ENCODE measurements around the gene DYSF.

- TF ChIP-seq POLR2AphosphoS5 (IDR thresholded peaks at IDR 0.05; ENCODE audit: low read depth, low read length), result no peak
- TF ChIP-seq REST (IDR thresholded peaks at IDR 0.05; ENCODE audit: insufficient read depth in 1 of 2, low read depth in 2 of 2, low read length in 2 of 2), result no peak
- no peak for TF ChIP-seq TAF1 (IDR thresholded peaks at IDR 0.05; ENCODE audit: borderline replicate concordance, insufficient read depth, low read length)
- no peak for TF ChIP-seq SIN3A (IDR thresholded peaks at IDR 0.05; ENCODE audit: borderline replicate concordance, insufficient read depth, low read length)
- TF ChIP-seq FOXP2 (optimal IDR thresholded peaks at IDR 0.05; ENCODE audit: borderline replicate concordance, extremely low read depth, extremely low read length, insufficient read depth), result no peak
Observed at GRCh38 chr2:71589763-71590162, 136.4 kb downstream of the DYSF start.

All from PFSK-1 (cell line).